ENCODE results near the gene TMOD3.

Gene TMOD3

DNA sequence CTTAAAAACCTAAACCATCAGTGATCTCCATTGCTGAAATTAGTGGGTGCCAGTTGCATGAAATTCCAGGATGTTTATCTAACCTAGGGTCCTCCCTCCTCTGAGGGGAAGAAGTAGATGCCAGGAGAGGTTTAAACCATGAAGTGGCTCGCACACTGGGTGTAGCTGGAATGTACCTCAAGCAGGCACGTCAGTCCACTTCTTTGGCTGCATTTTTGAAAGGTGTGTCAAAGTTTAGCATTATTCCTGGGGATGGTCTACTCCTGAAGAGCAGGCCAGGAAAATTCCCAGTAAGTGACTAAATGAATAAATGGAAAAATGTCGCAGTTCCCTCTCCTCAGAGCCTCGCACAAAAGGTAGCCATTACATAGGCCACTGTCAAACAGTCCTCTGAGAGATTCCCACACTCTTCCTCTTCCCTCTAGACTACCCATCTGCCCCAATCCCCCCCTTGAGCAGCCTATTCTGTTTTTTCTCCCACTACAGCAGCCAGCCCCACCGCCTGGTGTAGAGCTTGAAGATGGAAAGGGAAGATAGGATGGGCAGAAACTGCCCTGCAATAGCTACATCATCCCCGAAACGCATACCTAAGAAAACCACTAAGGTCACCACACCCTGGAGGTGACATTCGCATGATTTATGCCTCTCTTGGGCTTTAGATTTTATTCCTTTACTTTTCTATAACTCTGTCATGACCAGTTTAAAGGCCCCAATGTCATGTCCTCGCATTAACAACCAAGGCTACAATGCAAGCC lies 655 bp upstream of the TMOD3 start:
- no peak for DNase-seq (ENCODE audit: low spot score)

DNA sequence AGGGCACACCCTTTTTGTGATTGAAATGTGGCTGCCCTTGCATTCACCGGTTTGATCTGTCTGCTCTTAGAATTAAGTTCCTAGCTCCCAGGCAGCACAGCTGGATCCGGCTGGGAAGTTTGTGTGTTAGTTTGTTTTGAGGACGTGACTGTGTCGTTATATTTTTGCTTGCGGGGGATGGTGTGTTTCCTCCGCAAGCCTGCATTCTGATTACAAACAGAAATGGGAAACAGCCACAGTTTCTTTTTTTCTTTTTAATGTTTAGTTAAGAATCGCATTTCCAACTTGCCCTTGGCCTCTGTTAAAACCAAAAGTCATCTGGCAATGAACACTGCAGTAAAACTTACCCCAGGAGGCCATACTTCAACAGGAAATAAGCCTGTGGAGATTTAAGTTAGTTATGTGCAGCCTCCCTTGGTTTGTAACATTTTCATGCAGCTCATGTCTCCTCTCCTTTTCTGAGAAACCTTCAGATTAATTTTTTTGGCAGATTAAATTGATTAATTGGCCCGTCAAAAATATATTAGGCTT lies 888 bp downstream of the TMOD3 start:
- DNase-seq (ENCODE audit: low spot score) = no peak

DNA sequence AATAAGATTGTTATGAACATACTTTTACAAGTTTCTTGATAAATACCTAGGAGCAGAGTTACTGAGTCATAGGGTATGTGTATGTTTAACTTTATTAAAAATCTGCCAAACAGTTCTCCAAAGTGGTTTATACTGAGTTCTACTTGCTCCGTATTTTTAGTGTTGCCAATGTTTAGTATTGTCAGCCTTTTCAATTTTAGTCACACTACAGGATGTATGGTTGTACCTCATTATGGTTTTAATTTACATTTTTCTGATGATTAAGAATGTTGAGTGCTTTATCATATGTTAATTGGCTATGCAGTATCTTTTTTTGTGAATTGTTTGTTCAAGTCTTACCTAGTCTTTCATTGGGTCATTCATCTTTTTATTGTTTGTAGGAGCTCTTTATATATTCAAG lies 4.3 kb downstream of the TMOD3 start:
- DNase-seq (ENCODE audit: low spot score) = no peak

DNA sequence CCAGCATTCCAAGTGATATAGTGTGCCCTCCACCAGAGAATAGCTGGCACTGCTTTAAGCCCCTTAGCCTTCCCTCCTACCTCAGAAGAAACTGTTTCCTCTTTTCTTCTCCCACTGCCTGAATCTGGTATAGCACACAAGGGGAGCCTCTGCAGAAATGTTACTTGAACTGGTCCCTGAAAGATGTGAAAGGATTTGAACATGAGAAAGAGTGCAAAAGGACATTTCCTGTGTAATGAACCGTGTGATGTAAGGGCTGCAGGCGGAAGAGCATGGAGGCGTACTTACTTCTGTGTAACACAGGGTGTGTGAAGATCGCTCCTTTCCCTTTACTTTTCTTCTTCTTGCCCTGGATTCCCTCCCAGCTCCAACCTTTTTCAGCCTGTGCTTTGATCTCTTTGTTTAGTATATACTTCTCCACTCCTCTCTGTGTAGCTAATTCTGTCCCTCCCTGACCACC lies 8.4 kb downstream of the TMOD3 start:
- DNase-seq (ENCODE audit: low spot score) = no peak

DNA sequence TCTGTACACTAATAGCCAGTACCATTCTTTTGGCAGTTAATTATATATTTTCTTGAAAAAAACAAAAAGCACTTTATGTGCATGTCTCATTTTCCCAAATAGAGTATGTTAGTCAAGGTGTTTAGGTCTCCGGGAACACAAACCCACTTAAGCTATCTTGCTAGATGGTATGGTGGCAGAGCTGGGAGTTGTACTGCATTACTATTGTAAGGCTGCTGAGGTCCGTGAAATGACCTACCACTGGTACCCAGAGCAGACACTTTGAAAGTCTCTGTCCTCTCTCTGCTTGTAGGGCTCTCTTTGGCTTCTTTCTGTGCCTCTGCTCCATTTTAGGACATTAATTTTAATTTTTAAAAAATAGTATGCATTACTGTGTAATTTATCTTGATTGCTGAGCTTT lies 8.8 kb downstream of the TMOD3 start:
- no peak for DNase-seq (ENCODE audit: low spot score)

DNA sequence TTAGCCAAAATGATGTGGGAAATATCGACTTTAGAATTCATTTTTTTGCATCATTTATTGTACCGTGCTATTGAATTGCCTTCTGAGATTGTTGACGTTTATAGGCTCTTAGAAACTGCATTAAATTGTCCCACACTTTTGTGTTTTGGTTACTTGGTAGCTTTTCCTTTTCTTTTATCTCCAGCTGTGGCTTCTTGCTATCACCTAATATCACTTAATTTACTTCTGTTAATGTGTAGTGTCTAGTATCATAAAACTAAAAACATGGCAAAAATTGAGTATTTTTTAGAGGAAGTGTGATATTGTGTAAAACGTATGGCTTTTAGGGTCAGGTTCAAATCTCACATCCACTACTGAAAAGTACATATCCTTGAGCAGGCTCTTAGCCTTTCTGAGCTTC lies 11.2 kb downstream of the TMOD3 start:
- no peak for DNase-seq (ENCODE audit: low spot score)

DNA sequence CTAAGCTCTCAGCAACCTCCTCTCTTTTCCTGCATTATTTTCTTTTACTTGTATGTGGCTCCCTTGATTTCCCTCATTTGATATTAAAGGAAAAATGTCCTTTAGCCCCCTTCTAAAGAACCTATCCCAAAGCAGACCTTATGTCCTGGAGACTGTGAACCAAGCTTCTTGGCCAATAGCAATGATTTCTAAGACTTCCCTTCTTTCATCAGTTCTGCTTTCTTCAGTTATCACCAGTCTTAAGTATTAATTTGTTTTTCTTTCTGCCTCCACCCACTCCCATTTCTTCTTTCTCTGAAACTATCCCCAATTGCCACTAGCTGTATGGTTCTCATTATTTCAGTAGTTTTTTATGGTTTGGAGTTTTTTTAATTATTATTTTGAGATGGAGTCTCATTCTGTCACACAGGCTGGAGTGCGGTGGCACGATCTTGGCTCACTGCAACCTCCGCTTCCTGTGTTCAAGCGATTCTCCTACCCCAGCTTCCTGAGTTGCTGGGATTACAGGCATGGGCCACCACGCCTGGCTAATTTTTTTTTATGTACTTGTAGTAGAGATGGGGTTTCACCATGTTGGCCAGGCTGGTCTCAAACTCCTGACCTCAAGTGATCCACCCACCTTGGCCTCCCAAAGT lies 12.1 kb downstream of the TMOD3 start:
- no peak for DNase-seq (ENCODE audit: low spot score)

DNA sequence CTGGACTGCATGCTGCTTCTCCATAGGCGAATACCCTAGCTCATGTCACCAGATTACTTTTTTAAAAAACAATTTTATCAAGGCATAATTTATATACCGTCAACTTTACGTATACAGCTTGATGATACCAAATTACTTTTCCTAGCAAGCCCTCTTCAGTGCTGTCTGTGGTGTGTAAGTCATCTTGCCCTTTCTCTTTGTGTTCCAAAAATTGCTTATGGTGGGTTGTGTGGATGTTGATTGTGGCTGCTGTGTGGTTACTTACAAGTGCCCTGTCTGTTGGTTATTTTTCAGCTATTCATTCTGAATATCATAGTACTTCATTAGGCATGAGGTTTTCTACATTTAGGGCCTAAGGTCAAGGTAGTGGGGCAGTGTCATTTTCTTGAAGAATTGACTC lies 12.8 kb downstream of the TMOD3 start:
- DNase-seq (ENCODE audit: low spot score) = no peak

DNA sequence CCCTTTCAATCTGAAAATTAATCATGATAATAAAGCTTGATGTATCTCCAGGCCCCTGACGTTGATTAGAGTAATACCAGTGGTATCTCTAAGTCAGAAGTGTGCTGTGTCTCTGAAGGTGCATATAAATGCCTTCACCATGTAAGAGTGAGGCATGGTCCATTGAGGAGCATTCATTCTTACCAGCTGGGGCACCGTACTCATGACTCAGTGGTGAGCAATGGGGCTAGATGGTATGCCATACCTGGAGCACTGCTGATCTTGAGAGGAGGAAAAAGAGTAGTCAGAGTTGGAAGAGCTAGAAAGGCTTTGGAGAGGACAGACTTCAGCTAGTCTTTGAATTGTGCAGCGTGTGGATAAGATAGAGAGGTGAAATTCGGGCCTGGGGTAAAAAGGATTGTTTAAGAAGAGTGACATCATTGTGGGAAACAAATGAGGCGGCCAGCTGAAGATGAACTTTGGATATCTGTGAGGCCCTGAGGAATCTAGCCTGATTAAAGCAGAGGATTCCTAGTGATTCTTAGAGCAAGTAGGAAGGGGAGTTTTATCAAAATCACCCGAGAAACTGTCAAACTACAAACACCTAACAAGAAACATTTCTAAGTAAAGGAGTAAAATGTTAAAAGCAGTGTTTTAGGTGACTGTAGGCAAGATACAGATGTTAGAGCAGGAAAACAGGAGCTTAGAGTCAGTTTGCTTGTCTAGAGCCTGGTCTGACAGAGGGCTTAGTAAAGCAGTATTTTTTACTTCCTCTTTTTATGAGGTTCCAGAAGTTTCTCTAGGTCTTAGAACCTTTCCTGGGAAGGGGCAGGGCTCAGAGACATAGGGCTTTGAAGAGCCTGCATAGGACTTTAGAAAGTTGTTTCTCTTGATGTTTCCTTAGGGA lies 13.6 kb downstream of the TMOD3 start:
- DNase-seq (ENCODE audit: low spot score) = no peak

DNA sequence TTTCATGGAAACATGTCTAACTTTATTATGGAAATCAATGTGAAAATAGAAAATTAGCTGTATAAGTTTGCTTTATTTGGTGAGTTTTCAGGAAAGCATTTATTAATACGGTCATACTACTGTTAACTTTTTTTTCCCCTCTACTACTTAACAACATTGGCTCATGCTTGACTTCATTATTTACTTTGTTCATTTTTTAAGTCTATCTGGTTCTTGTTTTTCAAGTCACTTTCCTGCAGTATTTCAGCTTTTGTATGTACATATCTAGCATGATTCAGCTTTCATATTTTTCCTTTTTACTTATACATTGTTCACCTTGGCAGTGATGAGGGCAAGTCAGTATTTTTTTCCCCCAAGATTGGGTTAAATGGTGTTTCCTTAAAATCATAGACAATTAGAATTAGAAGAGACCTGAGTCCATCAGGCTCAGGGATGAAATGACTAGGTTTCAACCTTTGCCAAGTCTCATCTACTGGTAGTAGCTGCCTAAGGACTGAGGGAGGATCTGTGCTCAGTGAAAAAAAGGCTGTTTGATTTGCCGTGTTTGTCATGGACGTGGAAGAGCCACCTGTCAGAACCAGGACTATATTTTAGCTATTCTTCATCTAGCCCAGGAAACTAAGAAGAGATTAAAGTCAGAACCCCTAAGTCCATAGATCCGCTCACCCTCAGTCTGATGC lies 15.4 kb downstream of the TMOD3 start:
- DNase-seq (ENCODE audit: low spot score) = no peak

DNA sequence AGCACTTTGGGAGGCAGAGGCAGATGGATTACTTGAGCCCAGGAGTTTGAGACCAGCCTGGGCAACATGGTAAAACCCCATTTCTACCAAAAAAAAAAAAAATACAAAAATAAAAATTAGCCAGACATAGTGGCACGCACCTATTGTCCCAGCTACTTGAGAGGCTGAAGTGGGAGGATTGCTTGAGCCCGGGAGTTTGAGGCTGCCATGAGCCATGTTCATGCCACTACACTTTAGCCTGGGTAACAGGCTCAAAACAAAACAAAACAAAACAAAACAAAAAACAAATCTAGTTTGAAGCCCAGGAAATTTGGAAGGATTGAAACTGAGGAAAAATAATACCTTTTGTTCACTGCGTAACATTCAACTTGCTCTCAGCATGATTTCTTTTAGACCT lies 16.6 kb downstream of the TMOD3 start:
- DNase-seq (ENCODE audit: low spot score) = no peak

DNA sequence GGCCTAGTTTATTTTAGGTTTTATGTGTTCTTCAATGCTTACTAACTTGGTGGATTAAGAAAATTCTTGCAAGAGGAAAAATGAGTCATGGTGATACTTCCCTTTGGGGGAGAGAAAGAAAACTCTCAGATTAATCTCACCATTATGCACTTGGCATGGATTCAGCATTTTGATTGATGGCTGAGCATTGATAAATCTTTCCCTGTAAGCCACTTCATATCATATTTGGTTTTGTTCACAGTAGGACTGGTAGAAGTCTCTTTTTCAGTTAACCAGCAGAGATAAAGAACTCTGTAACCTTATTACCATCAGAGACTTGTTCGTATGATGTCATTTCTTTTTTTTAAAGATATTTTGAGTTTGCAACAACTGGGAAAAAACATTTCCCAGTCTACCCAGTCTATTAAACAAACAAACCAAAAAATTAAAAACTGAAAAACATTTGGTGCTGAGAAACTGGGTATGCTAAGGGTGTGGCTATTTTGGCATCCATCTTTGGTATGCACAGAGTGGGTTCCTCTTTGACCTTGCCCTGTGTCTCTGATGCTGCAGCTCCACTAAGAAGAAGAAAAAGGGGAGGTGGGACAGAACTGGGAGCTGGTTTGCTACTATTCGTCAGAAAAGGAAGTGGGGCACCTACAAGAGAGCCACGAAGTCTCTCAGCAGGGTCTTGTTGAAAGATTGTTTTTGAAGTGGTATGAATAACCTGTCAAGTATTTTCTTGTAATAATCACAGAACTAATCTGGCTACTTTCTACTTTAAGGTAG lies 17.2 kb downstream of the TMOD3 start:
- DNase-seq (ENCODE audit: low spot score) = no peak

DNA sequence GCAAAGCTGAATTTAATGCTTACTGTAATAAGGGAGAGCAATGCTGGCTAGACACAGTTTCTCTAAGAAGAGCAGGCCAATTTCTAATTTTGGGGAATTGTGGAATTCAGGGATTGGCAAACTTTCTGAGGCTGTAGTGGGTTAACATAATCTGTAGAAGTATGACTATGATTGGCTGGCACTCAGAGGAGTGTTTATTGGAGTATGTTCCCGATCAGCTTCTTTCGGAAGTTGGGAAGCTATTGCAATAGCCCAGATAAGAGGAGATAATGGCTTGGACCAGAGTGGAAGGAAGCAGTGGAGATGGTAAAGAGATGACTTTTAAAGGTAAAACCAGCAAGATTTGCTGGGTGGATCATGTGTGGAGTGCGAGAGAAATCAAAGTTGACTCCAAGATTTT lies 19.4 kb downstream of the TMOD3 start:
- no peak for DNase-seq (ENCODE audit: low spot score)

DNA sequence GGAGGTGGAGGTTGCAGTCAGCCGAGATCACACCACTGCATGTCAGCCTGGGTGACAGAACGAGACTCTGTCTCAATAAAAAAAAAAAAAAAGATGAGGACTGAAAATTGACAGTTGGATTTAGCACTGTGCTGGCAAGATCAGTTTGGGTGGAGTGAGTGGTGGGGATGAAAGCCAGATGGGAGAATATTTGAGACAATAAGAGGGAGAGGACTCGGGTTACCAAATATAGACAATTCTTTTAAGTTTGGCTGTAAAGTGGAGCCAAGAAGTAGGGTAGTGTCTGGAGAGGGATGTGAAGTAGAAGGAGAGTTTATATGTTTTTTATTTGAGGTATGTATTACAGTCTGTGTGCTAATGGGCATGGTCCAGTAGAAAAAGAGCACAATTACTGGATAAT lies 20.4 kb downstream of the TMOD3 start:
- DNase-seq (ENCODE audit: low spot score) = no peak

DNA sequence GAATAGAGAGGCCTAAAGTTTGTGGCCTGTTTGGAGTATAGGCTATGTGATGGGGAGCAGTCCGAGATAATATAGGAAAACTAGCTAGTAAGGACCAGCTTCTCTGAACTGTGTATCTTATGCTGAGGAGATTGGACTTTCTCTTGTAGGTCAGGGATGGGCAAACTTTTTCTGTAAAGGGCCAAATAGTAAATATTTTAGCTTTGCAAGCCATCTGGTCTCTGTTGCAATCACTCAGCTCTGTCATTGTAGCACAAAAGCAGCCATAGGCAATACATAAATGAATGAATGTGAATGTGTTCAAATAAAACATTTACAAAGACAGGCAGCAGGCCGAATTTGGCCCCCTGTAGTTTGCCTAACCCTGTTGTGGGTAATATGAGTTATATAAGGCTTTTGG lies 24.5 kb downstream of the TMOD3 start:
- no peak for DNase-seq (ENCODE audit: low spot score)

DNA sequence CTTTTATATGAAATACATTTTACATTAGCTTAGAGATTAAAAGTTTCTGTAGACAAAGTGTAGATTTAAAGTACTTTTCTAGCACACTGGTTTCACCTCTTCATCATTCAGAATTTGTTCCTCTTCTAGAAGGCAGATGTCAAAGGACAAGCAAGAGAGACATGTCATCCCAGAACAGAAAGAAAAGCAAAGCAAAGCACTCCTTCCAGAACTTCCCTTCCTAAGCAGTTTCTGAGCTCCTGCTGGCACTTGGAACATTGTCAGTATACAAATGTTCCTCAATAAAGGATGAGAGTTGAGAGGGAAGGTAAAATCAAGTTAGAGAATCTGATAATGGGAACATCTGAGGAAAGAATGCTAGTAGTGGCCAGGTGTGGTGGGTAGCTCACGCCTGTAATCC lies 26.2 kb downstream of the TMOD3 start:
- DNase-seq (ENCODE audit: low spot score) = no peak

DNA sequence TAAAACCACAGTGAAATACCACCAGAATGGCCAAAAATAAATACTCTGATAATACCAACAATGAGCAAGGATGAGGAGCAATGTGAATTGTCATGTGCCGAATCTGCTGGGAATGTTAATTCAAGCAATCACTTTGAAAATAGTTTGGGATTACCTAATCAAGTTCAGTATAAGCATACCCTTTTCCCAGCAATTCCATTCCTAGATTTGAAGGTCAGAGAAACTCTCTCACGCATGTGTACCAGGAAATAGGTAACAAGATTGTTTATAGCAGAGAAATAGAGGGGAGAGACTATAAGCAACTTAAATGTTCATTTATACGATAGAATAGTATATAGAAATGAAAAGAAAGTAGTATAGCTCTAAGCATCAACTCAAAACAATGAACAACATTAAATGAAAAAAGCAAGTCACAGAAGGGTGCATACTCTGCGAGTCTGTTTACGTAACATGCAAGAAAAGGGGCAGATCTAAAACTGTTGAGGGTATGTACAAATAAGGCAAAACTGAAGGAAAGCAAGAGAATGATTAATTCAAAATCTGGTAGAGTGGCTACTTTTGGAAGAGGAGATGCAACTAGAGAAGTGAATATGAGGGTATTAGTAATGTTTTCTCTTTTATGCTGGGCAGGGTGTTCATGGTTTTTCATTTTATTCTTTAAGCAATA lies 27.4 kb downstream of the TMOD3 start:
- DNase-seq (ENCODE audit: low spot score) = no peak

DNA sequence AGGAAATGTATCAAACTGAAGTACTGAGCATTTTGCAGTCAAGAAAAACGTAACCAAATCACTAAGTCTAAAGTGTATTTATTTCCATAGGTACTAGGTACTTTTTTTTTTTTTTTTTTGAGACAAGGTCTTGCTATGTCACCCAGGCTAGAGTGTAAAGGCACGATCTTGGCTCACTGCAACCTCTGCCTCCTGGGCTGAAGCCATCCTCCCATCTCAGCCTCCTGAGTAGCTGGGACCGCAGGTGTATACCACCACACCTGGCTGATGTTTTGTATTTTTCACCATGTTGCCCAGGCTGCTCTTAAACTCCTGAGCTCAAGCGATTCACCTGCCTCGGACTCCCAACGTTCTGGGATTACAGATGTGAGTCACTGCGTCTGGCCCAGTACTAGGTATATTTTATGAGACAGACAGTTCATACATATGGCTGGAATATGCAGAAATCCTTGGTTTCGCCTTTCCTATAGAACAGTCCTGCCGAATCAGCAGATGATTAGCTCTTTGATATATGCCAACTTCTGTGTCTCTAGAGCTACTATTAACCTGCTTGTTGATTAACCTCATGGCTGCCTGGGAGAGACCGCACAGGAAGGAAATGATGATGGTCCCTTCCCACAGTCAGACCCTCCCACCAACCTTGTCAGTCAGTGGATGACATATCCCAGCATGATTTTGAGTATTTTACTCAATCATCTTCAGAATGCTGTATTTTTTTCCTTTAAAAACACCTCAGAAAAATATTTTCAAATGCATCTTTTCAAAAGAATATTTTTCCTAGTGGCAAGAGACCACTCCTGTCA lies 32.3 kb downstream of the TMOD3 start:
- no peak for DNase-seq (ENCODE audit: low spot score)

DNA sequence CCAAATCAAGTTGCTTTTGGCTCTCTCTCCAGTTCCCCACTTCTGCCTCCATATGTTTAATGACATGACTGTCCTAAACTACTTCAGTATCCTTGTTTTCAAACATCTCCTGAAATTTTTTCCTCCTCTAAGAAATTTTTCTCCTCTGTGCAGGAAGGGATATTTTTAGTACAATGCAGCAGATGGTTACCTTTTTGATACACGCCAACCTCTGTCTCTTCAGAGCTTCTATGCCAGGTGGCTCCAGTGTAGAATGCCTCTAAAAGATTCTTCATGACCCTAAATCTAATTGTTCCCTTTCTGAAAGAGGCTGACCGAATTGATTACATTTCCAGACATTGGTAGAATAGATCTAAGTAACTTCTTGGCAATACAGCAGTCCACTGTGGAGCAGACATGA lies 33.7 kb downstream of the TMOD3 start:
- no peak for DNase-seq (ENCODE audit: low spot score)
